ENCODE results near the gene FHL3. TPM values are rescaled to one million over a fixed set of nuclear protein-coding genes. Genes with fewer than 3 reads are reported as not detected.

FHL3 gene
- total and polyA plus RNA-seq, 9 of the 15 experiments (the other 6 are each of a cell fraction or from before 2014, with no cell fraction given): 6.1 to 144 (median 34.1) TPM

DNA sequence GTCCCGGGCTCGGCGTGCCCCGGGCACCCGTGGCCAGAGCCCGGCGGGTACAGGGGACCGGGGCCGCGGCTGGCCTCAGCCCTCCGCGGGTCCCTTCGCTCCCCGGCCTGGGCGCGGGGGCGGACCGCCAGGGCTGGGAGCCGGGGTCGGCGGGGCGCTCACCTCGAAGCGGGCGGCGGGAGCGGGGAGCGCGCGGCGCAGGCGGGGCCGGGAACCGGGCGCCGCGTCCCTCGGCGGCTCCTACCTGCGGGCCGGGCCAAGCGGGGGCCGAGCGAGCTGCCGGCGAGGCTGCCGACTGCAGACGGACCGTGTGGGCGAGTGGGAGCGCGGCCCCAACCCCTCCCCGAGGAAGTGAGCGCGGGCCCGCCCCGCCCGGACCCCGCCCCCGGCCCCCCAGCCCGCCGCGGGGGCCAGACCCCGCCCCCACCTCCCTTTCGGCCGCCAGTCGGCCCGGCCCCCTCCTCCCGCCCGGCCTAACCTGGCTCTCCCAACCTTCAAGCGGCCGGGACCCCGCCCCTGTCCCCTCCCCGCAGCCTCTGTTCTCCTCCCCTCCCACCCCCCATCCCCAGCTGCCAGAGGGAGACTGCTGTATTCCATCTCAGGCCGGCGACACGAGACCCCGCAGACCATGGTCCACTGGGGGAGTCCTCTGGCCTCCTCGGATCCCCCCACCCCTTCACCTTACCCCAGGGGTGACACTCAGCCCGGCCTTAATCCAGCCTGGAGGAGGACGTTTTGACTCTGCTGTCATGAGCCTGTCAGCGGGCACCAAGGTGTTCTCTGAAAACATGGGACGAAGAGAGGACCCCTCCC, at the start of gene FHL3 (continued):
- TF ChIP-seq, protein P1, sequence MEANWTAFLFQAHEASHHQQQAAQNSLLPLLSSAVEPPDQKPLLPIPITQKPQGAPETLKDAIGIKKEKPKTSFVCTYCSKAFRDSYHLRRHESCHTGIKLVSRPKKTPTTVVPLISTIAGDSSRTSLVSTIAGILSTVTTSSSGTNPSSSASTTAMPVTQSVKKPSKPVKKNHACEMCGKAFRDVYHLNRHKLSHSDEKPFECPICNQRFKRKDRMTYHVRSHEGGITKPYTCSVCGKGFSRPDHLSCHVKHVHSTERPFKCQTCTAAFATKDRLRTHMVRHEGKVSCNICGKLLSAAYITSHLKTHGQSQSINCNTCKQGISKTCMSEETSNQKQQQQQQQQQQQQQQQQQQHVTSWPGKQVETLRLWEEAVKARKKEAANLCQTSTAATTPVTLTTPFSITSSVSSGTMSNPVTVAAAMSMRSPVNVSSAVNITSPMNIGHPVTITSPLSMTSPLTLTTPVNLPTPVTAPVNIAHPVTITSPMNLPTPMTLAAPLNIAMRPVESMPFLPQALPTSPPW (CRISPR knock-in tag; IDR thresholded peaks at IDR 0.05): peak; percentile 98
- TF ChIP-seq CHCHD3 (CRISPR knock-in tag; IDR thresholded peaks at IDR 0.05) (no peak), NFE2 (IDR thresholded peaks at IDR 0.05; ENCODE audit: low read depth) (no peak), EP400 (IDR thresholded peaks at IDR 0.05) (no peak), XRCC4 (IDR thresholded peaks at IDR 0.05; ENCODE audit: extremely low read depth, insufficient read depth, insufficient read length) (no peak), BRD9 (IDR thresholded peaks at IDR 0.05; ENCODE audit: low read depth, partially characterized antibody) (peak; percentile 49), MAZ (CRISPR knock-in tag; conservative IDR thresholded peaks at IDR 0.05 in 1 of 2, IDR thresholded peaks at IDR 0.05 in 1 of 2) (peak; percentile 41 to 76), HOXB6 (CRISPR knock-in tag; IDR thresholded peaks at IDR 0.05; ENCODE audit: borderline replicate concordance) (no peak), ZNF23 (CRISPR knock-in tag; IDR thresholded peaks at IDR 0.05) (no peak), NR3C1 (CRISPR knock-in tag; IDR thresholded peaks at IDR 0.05) (no peak), JUNB (CRISPR knock-in tag; conservative IDR thresholded peaks at IDR 0.05) (no peak), CTBP1 (IDR thresholded peaks at IDR 0.05; ENCODE audit: borderline replicate concordance) (no peak), ZNF644 (tag; IDR thresholded peaks at IDR 0.05; ENCODE audit: low read depth) (no peak), HDAC8 (tag; IDR thresholded peaks at IDR 0.05) (no peak)
- TF ChIP-seq, protein P2, sequence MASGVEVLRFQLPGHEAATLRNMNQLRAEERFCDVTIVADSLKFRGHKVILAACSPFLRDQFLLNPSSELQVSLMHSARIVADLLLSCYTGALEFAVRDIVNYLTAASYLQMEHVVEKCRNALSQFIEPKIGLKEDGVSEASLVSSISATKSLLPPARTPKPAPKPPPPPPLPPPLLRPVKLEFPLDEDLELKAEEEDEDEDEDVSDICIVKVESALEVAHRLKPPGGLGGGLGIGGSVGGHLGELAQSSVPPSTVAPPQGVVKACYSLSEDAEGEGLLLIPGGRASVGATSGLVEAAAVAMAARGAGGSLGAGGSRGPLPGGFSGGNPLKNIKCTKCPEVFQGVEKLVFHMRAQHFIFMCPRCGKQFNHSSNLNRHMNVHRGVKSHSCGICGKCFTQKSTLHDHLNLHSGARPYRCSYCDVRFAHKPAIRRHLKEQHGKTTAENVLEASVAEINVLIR (CRISPR knock-in tag; IDR thresholded peaks at IDR 0.05): no peak
- TF ChIP-seq, protein P3, sequence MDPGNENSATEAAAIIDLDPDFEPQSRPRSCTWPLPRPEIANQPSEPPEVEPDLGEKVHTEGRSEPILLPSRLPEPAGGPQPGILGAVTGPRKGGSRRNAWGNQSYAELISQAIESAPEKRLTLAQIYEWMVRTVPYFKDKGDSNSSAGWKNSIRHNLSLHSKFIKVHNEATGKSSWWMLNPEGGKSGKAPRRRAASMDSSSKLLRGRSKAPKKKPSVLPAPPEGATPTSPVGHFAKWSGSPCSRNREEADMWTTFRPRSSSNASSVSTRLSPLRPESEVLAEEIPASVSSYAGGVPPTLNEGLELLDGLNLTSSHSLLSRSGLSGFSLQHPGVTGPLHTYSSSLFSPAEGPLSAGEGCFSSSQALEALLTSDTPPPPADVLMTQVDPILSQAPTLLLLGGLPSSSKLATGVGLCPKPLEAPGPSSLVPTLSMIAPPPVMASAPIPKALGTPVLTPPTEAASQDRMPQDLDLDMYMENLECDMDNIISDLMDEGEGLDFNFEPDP (CRISPR knock-in tag; IDR thresholded peaks at IDR 0.05): no peak
- TF ChIP-seq, protein P4, sequence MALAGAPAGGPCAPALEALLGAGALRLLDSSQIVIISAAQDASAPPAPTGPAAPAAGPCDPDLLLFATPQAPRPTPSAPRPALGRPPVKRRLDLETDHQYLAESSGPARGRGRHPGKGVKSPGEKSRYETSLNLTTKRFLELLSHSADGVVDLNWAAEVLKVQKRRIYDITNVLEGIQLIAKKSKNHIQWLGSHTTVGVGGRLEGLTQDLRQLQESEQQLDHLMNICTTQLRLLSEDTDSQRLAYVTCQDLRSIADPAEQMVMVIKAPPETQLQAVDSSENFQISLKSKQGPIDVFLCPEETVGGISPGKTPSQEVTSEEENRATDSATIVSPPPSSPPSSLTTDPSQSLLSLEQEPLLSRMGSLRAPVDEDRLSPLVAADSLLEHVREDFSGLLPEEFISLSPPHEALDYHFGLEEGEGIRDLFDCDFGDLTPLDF (CRISPR knock-in tag; IDR thresholded peaks at IDR 0.05): no peak
- TF ChIP-seq, protein P5, sequence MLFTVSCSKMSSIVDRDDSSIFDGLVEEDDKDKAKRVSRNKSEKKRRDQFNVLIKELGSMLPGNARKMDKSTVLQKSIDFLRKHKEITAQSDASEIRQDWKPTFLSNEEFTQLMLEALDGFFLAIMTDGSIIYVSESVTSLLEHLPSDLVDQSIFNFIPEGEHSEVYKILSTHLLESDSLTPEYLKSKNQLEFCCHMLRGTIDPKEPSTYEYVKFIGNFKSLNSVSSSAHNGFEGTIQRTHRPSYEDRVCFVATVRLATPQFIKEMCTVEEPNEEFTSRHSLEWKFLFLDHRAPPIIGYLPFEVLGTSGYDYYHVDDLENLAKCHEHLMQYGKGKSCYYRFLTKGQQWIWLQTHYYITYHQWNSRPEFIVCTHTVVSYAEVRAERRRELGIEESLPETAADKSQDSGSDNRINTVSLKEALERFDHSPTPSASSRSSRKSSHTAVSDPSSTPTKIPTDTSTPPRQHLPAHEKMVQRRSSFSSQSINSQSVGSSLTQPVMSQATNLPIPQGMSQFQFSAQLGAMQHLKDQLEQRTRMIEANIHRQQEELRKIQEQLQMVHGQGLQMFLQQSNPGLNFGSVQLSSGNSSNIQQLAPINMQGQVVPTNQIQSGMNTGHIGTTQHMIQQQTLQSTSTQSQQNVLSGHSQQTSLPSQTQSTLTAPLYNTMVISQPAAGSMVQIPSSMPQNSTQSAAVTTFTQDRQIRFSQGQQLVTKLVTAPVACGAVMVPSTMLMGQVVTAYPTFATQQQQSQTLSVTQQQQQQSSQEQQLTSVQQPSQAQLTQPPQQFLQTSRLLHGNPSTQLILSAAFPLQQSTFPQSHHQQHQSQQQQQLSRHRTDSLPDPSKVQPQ (CRISPR knock-in tag; IDR thresholded peaks at IDR 0.05; ENCODE audit: borderline replicate concordance): no peak
